Breast epithelium (tissue), 3 donors: Measurements from ENCODE around the gene CEND1.

Source experiments
- POLR2A ChIP-seq: fragments of 450-650 bp; IDR thresholded peaks from one replicate; pipeline ENCODE4 v1.6.1; 2016; ENCODE audit warnings: antibody characterized with exemption, mild to moderate bottlenecking, moderate library complexity
- POLR2AphosphoS5 ChIP-seq, 3 donors: sonication (generic); formaldehyde crosslinking; IDR thresholded peaks; one replicate each; pipeline ENCODE4 v1.6.1; 2017; ENCODE audit warnings: antibody characterized with exemption in 3 of 3
- TF ChIP-seq, protein P1 (sequence below), 3 donors: fragments of 450-650 bp; IDR thresholded peaks; one replicate each; pipeline ENCODE4 v1.5.1; 2016 to 2017; ENCODE audit warnings: antibody characterized with exemption in 3 of 3, mild to moderate bottlenecking in 3 of 3, moderate library complexity in 3 of 3

DNA sequence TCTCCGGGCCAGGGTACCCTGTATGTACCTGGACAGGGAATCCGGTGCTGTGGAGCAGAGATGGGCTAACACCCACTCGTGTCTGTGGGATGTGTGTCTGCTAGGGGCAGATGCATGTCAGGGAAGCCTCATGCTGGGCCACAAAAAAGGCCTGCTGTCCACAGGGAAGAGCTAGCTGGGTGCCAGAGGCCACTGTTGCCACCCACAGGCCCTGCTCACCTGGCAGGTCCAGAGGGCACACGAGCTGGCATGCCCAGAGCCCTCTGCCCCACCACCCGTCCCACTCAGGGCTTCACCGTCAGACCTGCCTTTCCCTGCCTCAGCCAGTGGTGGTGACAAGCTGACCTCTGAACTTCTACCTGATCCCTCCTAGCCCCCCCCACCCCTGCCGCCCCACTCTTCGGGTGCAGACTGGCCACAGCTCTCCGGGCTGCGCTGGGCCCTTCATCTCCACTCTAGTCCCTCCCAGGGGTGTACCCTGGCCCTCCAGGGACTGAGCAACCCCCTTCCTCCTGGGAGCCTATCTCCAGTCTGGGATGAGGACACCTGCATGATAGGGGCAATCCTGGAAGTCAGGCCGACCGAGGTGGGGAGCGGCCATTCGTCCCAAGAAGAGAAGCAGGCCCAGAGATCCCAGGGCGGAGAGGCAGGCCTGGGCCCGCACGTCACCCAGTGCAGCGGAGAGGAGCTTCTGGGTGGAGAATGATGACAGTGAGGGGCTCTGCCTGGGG lies 6.8 kb upstream of the CEND1 start:
- TF ChIP-seq, protein P1, sequence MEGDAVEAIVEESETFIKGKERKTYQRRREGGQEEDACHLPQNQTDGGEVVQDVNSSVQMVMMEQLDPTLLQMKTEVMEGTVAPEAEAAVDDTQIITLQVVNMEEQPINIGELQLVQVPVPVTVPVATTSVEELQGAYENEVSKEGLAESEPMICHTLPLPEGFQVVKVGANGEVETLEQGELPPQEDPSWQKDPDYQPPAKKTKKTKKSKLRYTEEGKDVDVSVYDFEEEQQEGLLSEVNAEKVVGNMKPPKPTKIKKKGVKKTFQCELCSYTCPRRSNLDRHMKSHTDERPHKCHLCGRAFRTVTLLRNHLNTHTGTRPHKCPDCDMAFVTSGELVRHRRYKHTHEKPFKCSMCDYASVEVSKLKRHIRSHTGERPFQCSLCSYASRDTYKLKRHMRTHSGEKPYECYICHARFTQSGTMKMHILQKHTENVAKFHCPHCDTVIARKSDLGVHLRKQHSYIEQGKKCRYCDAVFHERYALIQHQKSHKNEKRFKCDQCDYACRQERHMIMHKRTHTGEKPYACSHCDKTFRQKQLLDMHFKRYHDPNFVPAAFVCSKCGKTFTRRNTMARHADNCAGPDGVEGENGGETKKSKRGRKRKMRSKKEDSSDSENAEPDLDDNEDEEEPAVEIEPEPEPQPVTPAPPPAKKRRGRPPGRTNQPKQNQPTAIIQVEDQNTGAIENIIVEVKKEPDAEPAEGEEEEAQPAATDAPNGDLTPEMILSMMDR (IDR thresholded peaks at IDR 0.05): no peak
- no peak for TF ChIP-seq POLR2A
- TF ChIP-seq POLR2AphosphoS5 (IDR thresholded peaks at IDR 0.05): no peak
